Measurements from ENCODE around the gene FBXW11.

DNA sequence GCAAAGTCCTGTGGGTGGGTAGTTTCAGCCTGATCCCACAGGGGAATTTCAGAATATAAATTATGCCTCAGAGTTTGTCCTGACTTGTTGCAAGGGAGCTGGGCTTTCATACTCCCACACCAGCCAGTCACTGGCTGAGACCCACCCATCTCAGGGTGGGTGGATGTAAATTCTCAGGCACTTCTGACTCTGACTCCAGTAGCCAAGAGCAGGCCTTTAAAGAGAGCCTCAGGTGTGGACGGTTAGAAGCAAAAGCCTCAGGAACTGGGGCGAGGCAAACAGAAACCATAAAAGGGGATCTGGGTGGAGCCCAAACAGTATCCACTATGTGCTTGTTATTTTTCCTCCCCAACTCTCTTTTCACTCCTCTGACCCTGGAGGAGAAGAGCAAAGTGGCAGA is 28.6 kb upstream of the FBXW11 start:
- TF ChIP-seq EZH2 (IDR thresholded peaks at IDR 0.05; ENCODE audit: low read depth): no peak
- TF ChIP-seq, protein P1, sequence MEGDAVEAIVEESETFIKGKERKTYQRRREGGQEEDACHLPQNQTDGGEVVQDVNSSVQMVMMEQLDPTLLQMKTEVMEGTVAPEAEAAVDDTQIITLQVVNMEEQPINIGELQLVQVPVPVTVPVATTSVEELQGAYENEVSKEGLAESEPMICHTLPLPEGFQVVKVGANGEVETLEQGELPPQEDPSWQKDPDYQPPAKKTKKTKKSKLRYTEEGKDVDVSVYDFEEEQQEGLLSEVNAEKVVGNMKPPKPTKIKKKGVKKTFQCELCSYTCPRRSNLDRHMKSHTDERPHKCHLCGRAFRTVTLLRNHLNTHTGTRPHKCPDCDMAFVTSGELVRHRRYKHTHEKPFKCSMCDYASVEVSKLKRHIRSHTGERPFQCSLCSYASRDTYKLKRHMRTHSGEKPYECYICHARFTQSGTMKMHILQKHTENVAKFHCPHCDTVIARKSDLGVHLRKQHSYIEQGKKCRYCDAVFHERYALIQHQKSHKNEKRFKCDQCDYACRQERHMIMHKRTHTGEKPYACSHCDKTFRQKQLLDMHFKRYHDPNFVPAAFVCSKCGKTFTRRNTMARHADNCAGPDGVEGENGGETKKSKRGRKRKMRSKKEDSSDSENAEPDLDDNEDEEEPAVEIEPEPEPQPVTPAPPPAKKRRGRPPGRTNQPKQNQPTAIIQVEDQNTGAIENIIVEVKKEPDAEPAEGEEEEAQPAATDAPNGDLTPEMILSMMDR (conservative IDR thresholded peaks at IDR 0.05): no peak
